GM18870 (cell line): ENCODE measurements around the gene CDK18.

Experiments
- ATAC-seq: cut with Tn5 transposase; IDR thresholded peaks from one replicate; pipeline ENCODE4 v1.9.1; 2021; ENCODE audit warnings: moderate library complexity; ENCODE audit not compliant: unreplicated experiment

Gene CDK18

DNA sequence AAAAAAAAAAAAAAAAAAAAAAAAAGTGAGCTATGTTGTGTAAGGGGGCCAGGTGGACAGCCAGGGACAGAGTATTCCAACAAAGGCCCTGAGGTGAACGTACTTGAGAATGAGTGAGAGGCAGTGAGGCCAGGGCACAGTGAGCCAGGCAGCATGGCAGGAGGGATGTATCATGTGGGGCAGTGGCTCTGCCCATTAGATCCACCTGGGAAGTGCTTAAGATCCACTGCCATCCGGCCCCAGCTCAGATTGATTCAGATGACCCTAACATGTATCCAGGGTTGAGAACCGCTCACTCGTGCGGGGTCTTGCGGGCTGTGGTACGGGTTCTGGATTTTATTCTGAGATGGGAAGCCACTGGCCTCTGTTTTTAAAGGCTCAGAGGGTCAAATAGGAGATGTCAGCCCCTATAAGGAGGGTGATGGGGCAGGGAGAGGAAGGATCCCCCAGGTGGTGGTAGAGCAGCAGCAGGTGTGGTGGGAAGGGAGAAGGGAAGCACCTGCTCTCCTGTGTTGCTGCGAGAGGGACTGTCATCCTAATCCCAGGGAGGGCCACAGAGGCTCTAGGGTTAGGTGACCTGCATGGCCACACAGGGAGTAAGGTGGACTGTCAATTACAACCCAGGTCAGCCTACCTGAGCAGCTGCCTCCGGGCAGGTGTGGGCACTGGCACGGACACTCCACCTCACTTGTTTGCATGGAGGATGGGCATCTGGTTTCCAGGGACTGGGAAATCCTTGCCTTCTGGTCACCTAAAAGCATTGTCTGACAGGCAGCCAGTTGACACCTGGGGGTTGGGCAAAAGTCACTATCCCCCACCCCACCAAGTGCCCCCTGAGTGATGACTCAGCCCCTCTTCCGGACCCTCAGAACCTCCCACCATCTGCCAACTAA is 31.6 kb downstream of the CDK18 start:
- no peak for ATAC-seq

DNA sequence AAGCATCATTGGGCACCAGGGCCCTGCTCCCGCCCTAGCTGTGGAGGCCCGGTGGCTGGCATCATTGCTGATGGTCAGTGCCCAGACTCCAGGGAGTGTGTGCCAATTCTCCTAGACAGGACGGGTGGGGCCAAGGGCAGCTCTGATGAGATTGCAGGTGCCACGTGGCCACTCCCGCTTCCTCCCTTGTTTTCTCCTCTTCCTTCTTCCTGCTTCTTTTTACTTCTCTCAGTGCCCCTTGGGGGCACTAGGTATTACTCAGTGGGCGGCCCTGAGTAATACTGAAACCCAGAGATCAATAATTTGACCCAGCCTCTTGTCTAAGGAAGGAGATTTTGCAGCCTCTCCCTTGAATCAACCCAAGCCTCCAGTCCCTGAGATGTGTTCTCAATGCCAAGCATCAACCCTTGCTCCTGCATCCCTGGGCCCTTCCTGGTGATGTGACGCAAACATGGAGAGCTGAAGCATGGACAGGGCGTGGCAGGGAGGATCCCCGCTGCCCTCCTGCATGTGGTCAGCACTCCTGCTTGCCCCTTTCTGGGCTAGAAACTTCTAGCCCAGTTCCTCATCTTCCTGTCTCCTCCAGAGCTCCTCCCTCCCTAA is 32.4 kb downstream of the CDK18 start:
- ATAC-seq, result no peak

DNA sequence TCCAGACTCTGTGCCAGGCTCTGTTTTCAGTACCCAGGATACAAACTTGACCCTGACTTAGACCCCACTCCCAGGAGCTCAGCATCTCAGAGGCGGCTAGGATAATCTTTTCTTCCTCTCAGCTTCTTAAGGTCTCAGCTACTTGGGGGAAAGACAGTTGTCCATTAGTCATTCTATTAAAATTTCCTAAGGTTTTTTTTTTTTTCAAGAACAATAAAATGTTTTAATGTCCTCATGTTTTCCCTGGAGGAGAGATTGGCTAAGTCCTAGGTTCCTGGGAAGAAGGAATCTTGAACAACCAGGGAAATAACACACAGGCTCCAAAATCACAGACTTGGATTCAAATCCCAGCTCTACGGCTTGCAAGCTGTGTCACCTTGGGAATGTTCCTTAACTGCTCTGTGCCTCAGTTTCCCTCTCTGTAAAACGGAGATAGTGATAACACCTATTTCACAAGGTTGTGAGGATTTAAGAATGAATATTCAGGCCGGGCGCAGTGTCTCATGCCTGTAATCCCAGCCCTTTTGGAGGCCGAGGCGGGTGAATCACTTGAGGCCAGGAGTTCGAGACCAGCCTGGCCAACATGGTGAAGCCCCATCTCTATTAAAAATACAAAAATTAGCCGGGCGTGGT is 33.0 kb downstream of the CDK18 start:
- ATAC-seq, result no peak

DNA sequence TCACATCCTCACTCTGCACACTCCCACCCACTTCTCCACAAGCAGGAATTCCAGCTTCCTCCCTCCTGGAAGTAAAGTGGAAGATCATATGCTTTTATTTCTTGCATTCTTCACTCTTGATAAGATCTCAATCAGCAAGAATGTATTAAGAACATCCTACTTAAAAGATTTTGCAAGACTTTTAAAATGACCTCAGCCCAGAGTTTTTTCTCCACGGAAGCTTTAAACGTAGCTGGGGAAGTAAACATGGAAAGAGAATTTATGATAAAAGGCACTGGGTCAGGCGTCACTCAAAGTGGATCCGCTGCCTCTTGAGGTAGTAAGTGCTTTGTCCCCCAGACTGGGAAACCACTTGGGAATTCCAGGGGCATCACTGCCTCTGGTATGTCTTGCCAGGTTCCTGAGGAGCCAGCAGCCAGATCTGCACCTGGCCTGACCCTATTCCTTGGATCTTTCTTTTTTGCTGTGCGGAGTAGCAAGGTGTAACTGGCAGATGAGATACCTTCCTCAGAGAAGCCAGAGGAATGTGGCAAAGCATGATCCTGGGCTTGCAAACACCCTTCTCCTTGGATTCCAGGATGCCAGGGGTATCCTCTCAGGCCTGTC is 33.9 kb downstream of the CDK18 start:
- ATAC-seq, result no peak

DNA sequence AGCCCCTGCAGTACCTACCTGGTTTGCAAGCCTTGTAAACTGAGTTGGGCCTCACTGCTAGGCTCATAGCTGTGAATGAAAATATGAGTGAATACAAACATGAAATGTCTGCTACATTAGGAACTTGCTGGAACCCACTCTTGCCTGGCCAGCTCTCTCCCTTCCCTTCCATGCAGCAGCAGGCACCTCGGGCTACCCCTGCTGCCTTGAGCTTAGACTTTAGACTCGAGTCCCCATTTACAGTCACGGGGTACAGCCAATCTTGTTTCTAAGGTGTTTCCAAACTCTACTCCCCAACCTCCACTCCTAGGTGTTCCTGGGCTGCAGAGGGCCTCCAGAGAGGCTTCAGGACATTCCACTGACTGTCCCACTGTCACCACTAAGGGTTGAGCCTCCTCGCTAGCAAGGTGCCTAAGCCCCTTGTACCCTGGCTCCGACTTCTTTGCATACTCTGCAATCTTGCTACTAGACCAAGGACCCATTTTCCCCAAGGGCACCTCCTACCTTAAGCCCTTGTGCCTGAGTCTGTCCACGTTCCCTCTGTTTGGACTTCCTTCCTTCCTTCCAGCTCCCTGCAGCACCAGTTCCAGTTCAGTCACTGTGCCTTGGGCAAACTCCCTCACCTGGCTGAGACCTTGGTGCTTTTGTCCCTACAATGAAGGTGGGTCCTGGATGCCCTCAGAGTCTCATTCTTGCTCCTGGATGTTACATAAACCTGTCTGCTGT is 36.9 kb downstream of the CDK18 start:
- ATAC-seq, result no peak

DNA sequence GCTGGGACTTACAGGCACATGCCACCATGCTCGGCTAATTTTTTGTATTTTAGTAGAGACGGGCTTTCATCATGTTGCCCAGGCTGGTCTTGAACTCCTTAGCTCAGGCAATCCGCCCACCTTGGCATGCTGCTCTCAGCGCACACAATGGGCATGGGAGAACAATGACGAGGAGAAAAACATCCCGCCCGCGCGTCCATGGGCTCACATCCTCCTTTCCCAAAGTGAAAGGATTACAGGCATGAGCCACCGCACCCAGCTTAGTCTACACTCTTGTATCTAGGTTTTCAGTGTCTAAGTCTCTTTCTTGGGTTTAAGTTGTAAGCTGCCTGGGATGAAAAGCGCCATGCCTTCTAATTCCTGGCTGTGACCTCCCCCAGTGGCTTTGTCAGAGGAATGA is 37.9 kb downstream of the CDK18 start:
- no peak for ATAC-seq

DNA sequence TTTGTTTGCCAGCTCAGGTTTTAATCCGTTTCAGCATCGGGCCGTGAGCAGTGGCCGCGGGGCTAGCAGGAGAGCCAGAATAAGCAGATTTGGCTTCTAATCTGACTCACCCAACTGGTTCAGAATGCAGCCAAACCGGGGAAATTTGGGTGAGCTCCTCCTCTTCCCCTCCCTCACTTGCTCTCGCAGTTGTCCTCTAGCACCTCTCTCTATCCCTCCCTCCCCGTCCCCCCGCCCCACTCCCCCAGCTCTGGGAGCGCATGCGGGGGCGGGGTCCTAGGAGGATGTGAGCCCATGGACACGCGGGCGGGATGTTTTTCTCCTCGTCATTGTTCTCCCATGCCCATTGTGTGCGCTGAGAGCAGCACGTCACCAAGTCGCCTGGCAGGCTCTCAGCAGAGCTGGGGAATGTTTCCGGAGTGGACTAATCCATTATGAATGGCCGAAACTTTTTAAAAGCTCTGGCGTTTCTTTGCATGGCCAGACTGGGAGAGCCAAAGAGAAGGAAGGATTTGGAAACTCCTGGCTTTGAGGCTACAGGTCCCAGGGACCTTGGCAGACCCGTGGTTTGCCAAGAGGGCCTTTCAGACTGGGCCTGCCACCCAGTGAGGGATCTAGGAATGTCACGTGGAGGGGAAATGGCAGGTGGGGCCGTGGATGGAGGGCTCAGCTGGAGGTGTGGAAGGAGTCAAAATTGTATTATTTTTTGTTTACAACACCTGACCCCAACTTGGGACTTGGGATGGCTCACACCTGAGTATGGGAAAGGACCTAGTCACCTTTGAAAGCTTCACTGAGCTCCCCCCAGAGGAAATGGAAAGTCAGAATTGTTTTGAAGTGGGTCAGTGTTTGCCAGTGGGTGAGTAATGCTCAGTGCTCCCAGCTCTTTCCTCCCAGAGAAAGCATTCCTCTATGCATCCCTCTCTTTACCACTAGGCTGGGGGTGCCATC is 39.2 kb downstream of the CDK18 start:
- no peak for ATAC-seq

DNA sequence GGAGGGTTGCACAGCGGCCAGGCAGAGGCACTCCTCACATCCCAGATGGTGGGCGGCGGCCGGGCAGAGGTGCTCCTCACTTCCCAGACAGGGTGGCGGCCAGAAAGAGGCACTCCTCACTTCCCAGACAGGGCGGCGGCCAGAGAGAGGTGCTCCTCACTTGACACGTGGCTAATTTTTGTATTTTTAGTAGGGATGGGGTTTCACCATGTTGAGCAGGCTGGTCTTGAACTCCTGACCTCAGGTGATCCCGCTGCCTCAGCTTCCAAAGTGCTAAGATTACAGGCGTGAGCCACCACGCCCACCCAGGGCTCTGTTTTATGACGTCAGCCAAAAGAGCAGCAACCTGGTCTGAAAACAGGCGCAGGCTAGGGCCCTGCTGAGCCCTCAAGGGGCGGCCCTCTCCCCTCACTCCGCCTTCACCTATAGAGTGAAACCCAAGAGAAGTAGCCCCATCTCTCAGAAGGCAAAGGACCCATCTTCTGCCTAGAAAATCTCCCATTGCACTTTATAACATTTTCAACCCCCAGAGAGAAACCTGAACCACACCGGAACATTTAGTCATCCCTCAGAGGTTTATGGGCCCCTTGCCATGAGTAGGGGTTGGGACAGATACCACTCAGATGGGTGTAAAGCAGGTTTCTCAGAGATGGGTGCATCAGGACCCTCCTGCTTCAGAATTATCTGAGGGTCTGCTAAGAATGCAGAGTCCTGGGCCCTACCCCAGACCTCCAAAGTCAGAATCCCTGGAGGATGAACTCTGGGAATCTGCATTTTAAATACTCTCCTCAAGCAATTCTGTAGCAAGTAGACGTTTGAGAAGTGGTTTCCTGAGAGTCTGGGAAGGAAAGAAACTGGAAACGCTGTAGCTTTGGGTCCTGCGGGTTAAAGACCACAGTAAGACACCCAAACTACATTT is 40.8 kb downstream of the CDK18 start:
- no peak for ATAC-seq

DNA sequence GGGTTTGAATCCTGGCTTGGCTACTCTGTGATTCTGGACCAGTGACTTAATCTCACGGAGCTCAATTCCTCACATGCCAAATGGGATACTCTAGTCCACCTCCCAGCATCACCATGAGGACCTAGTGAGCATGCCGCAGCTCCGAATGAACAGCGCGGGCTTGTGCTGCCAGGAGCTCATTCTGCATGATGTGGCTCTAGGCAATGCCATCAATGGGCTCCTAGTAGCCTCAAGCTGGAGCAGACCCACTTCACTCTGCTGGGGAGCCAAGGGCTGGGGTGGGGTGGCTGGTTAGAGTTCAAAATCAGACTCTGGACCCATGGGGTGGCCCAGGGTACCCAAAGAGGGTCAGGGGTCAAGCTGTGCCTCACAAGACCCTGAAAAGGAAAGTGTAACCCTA is 41.5 kb downstream of the CDK18 start:
- no peak for ATAC-seq

DNA sequence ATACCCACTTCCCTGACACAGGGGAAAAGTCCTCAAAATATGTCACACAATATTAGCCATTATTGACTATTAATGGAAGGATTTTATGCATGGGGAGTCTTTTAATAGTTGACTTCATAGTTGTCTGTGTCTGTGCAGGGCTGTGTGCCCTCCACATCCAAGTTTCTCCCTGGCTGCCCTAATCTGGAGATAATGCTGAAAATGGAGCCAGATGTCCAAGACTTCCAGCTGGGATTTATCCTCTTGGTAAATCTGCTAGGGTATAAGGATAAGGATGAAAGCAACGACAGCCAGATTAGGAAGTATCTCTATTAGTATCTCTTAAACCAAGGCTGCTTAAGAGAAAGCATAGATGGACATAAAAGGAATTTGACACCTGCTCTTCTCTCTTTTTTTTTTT is 42.1 kb downstream of the CDK18 start:
- no peak for ATAC-seq

DNA sequence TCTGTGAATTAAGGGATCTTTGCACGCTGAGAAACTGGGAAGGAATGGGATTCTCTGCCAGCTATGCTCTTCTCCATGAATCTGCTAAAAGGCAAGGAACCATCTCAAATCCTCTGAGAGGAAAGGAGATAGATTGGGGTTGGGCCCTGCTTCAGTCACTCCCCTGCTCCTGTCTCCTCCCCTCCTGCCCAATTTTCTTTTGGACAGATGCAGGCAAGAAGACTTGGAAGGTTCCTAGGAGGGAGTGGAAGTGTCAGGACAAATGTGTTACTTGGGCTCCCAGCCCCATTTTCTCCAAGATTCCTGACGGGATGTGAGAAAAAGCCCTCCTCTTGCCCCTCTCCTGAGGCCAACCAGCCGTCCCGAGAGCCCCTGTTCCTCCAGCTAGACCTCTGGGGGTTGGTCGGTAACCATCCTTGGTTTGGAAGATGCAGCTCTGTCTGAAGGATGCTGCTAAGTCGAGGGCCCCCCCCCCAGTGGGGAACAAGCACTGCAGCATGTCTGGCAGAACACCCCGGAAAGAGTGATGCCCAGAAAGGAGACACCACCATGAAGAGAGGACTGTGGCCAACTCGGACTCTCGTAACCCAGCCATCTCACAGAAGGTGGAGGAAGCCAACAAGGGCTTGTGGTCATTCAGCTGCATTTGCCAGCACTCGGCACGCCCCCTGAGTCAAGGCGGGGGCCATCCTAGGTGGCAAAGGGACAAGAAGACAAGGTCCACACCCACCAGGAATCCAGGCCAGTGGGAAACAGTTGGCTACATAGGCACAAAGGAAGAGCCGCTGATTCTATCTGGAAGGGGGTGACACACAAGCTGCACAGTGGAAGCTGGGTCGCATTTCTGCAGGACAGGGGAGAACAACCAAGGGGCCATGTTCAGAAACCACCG is 43.7 kb downstream of the CDK18 start:
- no peak for ATAC-seq

DNA sequence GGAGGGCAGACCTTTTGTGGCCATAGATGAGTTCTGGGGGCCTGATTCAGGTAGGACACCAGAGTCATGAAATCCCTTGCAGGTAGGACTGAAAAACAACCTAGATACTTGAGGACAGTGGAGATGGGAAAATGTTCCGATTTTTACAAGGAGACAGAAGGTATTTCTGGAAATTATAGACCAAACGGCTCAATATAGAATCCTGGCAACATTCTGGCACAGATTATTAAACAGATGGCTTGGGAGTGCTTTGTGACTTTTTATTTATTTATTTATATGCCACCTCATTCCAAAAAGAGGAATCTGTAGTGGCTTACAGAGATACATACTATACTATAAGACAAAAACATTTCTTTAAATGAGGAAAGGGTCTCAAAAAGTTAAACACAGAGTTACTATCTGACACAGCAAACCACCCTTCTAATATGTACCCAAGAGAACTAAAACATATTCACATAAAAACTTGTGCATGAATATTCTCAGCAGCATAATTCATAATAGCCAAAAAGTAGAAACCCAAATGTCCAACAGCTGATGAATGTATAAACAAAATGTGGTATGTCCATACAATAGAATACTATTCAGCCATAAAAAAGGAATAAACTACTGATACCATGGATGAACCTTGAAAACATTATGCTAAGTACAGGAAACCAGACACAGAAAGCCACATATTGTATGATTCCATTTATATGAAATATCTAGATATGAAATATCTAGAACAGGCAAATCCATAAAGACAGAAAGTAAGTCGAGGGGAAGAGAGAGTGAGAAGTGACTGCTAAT is 49.8 kb downstream of the CDK18 start:
- ATAC-seq, result no peak

DNA sequence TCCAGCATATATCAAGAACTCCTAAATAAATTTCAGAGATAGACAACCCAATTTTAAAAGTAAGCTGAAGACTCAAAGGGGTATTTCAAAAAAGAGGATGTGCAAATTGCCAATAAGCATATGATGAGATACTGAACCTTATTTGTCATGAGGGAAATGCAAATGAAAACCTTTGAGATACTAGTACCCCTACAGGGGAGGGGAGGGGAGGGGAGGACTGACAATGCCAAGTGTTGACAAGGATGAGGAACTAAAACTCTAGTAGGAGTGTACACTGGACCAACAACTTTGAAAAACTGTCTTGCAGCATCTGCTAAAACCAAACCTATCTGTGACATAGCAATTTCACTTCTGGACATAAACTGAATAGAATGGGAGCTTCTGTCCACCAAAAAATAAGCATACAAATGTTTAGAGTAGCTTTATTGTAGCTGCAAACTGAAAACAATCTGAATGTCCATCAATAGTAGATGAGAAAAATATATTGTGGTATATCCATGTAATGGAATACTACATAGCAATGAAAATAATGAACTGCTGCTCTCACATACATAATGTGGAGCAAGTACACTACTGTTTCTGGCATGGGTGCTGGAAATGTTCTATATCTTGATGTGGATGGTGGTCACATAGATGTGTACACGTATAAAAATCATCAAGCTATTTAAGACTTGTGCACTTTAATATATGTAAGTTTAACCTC is 57.2 kb downstream of the CDK18 start:
- ATAC-seq, result no peak

DNA sequence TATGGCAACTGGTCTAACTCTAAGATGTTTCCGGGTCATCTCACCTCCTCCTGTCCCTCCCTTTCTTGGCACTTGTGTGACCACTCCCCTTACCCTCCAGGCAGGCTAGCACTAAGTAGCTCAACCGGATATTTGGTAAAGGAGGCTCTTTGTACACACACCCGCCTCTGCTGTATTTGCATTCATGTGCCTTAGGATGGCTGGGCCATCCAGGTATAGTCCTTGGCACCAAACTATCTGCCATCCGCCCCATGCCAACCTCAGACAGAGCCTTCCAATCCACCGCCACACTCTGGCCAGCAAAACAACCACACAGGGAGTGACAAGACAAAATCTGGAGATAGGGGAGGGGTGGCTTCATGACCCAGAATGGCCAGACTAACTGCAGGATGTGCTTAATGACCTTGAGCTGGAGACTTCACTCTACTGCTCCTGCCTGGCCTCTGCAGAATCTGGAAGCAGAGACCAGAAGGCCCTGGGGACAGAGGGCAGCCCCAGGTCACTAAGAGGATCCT is 59.5 kb downstream of the CDK18 start:
- no peak for ATAC-seq

DNA sequence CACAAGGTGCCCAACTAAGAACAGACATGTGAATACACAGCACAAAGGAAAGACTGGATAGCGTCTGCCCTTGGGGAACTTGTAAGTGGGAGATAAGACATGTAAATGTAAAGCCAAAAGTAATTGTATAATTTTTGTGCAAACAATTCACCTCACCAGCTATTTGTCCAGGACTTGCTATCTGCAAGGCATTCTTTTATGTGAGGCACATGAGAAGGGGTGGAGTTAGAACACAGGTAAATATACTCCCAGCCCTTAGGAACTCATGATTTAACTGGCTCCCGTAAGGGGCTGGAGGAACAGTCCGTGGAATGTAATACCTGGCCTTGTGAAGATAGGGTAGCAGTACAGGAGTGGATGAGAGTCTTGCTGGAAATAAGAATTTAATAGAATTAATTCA is 61.3 kb downstream of the CDK18 start:
- ATAC-seq, result no peak

DNA sequence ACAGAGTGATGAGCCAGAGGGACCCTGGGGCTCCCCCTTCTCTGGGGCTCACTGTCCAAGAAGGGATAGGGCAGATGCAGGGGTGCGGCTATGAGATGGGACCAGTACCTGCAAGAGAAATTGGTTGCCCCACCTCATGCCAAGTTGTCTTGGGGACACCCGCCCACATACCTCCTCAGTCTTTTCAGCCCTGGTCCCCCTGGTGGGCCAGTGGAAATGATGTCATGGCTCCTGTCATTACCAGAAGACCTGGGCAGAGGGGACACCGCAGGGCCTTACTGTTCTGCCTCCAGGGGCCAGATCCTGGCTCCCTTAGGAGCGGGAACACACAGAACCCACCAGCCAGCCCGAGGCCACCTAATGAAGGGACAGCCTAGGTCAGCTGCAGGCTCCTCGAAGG is 63.2 kb downstream of the CDK18 start:
- ATAC-seq, result no peak
